ENCODE measurements around the gene ACYP2.

- TF ChIP-seq ZNF274 (IDR thresholded peaks at IDR 0.05; ENCODE audit: low read depth, low read length) (no peak), YY1 (IDR thresholded peaks at IDR 0.05; ENCODE audit: insufficient read depth, insufficient read length) (no peak), SUZ12 (IDR thresholded peaks at IDR 0.05; ENCODE audit: extremely low read depth, insufficient read depth, insufficient read length) (no peak)
These were observed 214.9 kb downstream of the ACYP2 start for GRCh38 chr2:54330162-54330925.

Data from NT2/D1 (cell line).